HG02938 (cell line): ENCODE measurements around the gene SLC46A3.
"Not testable (repeated sequence)": the region's sequence is repeated elsewhere in the genome, so short reads cannot be mapped to it uniquely, and the experiment has no call there.

Experiments
- ATAC-seq: cut with Tn5 transposase; IDR thresholded peaks from one replicate; pipeline ENCODE4 v1.9.1; 2021; ENCODE audit warnings: mild to moderate bottlenecking, moderate library complexity; ENCODE audit not compliant: unreplicated experiment

Gene SLC46A3

DNA sequence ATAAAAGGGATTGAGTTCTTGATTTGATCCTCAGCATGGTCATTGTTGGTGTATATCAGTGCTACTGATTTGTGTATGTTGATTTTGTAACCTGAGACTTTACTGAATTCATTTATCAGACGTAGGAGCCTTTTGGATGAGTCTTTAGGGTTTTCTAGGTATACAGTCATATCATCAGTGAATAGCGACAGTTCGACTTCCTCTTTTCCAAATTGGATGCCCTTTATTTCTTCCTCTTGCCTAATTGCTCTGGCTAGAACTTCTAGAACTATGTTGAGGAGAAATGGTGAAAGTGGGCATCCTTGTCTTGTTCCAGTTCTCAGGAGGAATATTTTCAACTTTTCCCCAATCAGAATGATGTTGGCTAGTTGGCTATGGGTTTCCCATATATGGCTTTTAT lies 32.9 kb downstream of the SLC46A3 start:
- no peak for ATAC-seq

GRCh38 chr13:28685114-28685513 lies 33.7 kb downstream of the SLC46A3 start:
- no peak for ATAC-seq

DNA sequence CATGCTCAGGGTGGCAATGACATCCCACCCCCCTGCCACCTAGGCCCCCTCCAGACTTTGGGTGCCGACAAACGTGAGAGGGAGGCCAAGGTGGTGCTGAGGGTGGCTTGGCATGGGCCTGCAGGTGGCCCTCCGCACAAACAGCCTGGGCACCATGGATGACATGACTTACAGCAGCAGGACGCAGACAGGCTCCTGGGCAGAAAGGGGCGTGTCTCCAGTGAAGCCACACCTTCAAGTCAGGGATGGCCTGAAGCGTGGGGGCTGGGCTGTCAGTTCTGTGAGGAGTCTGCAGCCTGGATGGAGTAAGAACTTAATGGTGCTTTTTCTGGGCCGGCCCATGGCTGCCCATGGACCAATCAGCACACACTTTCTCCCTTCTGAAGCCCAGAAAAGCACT lies 34.5 kb downstream of the SLC46A3 start:
- no peak for ATAC-seq

- not testable (repeated sequence) for ATAC-seq
These were observed 35.6 kb downstream of the SLC46A3 start for GRCh38 chr13:28683169-28683568.

- no peak for ATAC-seq
These were observed 38.2 kb downstream of the SLC46A3 start for GRCh38 chr13:28680541-28680940.

DNA sequence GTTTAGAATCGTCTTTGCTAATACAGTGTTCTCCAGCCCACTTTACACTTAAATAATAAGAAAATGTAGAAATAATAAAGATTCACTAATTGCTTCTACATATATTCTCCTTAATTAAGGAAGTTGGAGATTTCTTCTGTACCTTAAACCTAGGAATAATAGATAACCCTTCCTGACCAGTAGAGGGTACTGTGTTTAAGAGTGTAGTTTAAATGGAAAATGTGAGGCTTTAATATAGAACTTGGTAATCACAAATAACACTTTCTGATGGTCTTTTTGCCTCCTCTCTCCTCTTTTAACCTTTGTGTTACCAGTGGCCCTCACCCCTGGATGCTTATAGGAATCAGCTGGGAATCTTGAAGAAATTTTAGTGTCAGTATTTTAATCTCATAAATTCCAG lies 39.1 kb downstream of the SLC46A3 start:
- no peak for ATAC-seq

GRCh38 chr13:28678809-28679208 lies 40.0 kb downstream of the SLC46A3 start:
- no peak for ATAC-seq

GRCh38 chr13:28671126-28671792 lies 47.5 kb downstream of the SLC46A3 start:
- no peak for ATAC-seq

DNA sequence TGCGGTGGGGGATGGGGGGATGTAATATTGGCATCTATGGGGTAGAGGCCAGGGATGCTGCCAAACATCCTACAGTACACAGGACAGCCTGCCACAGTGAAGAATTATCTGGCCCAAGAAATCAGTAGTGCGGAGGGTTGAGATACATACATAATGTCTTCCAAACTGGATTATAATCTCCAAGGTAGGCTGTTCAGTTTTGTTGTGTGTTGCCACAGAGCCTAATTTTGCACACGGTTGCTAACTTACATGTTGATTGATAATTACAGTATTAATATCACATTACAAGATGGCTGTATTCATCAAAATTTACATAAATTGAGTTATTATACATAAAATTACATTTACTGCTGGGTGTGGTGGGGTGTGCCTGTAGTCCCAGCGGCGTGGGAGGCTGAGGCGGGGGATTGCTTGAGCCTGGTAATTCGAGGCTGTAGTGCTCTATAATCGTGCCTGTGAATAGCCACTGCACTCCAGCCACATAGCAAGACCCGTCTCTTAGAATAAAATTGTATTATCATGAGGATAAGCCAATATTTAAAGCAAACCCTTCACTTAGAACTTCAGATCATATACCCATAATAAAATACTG lies 51.8 kb downstream of the SLC46A3 start:
- no peak for ATAC-seq

DNA sequence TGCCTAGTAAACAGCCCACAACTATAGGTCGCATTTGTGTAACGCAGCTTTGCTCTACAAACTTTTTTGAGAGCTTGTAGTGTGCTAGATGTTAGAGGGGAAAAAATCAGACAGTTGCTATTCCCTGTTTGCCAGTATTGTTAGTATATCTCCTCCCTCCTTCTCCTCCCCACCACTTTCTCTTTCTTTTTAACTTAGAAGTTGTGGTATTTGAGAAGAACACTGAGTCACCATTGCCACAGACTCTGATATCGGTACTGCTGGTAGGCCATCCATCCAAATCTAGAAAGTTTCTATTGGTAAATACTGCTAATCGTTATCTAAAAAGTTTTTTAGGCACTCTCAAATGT lies 59.2 kb downstream of the SLC46A3 start:
- ATAC-seq: peak; percentile 42

GRCh38 chr13:28658796-28659620 lies 59.8 kb downstream of the SLC46A3 start, which contains the start of gene POMP:
TSS of gene POMP (plus strand) at chr13:28659130. CDS start at chr13:28659185, 55 bp downstream.
- ATAC-seq: peak; percentile 81

- ATAC-seq: peak; percentile 18
These were observed 60.3 kb downstream of the SLC46A3 start for GRCh38 chr13:28658539-28658795.

DNA sequence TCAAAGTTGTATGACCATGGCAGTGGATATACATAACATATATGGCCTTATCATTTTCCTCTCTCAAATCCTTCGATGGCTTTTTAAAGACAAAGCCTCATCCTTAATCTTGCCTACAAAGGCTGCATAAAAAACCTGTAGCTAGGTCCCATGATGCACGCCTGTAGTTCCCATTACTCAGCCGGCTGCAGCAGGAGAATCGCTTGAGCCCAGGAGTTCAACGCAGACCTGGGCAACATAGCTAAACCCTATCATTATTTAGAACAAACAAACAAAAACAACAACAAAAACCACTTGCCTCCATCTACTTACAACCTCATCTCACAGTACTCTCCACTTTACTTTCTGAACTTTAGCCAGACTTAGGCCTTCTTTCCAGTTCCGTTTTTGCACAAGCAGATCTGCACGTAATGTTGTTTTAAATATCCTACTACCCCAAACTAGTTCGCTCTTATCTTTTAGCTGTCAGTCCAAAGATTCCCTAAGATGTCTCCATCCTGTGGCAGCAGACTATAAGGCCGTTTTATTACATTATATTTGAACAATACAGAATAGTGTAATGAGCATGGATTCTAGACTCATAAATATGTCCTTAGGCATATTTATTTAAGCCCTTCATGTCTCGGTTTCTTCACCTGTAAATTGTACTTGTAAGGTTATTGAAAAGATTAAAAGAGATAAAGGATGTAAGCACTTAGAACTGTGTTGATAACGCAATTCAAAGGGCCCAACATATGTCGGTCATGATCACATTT lies 60.8 kb downstream of the SLC46A3 start:
- no peak for ATAC-seq

DNA sequence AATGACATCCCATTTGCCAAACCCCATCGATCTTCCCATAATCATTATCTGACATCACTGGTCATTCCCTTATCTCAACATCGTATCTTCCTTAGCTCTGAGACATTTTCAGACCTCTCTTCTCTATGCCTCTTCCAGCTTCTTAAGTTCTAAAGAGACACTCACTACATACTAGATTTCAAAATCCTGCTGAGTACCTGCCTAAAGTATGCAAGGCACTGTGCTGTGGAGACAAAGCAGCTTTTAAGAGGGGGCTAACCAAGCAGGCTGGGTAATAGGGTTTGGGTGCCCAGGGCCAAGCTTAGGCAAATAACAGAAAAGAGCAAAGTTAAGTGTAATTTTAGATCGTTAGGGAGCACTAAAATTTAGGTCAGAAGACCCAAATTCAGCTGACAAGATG lies 63.2 kb downstream of the SLC46A3 start:
- no peak for ATAC-seq

GRCh38 chr13:28654276-28654675 lies 64.5 kb downstream of the SLC46A3 start:
- ATAC-seq: no peak

GRCh38 chr13:28653111-28653510 lies 65.7 kb downstream of the SLC46A3 start:
- ATAC-seq: no peak

- no peak for ATAC-seq
These were observed 66.9 kb downstream of the SLC46A3 start for GRCh38 chr13:28651810-28652401.

- ATAC-seq: no peak
These were observed 68.5 kb downstream of the SLC46A3 start for GRCh38 chr13:28650284-28650683.
